Amniotic stem cell (primary cell): ENCODE data around the gene XRN2.

Experiments
- DNase-seq: peaks from one replicate; lab custom pipeline; 2025; lab: John Stamatoyannopoulos, UW

The XRN2 gene, protein sequence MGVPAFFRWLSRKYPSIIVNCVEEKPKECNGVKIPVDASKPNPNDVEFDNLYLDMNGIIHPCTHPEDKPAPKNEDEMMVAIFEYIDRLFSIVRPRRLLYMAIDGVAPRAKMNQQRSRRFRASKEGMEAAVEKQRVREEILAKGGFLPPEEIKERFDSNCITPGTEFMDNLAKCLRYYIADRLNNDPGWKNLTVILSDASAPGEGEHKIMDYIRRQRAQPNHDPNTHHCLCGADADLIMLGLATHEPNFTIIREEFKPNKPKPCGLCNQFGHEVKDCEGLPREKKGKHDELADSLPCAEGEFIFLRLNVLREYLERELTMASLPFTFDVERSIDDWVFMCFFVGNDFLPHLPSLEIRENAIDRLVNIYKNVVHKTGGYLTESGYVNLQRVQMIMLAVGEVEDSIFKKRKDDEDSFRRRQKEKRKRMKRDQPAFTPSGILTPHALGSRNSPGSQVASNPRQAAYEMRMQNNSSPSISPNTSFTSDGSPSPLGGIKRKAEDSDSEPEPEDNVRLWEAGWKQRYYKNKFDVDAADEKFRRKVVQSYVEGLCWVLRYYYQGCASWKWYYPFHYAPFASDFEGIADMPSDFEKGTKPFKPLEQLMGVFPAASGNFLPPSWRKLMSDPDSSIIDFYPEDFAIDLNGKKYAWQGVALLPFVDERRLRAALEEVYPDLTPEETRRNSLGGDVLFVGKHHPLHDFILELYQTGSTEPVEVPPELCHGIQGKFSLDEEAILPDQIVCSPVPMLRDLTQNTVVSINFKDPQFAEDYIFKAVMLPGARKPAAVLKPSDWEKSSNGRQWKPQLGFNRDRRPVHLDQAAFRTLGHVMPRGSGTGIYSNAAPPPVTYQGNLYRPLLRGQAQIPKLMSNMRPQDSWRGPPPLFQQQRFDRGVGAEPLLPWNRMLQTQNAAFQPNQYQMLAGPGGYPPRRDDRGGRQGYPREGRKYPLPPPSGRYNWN

DNA sequence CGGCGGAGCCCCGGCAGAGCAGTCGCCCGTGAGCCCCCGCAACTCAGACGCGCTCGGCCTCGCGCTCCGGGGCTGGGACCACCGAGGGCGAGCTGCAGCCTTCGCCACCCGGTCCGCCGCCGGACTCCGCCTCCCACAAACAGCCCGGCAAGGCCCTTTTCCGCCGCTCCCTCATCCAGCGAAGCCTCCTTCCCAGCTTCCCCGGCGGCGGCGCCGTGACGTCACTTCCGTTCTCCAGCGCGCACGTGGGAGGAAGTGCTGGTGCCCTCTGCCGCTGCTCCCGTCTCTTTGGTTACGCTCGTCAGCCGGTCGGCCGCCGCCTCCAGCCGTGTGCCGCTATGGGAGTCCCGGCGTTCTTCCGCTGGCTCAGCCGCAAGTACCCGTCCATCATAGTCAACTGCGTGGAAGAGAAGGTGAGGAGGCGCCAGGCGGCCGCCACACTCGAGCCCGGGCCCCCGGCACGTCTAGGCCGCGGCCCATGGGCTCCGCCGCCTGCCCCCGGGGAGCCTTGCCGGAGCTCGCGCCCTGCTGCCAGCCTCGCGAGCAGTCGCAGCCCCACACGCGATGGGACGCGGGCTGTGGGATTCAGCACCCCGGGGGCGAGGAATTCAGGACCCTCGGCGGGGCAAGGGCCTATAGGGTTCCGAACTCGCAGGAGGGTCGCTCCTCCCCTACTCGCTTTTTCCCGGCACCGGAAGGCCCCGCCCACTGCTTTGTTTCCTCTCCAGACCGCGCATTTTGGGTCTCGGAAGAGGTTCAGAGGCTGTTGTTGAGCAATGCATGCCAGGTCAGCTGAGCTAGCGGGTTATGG lies at the start of gene XRN2:
TSS of gene XRN2 (plus strand) at position 271 of the 811 bp plus-strand sequence. CDS start at position 339, 68 bp downstream.
- peak; percentile 94 for DNase-seq

DNA sequence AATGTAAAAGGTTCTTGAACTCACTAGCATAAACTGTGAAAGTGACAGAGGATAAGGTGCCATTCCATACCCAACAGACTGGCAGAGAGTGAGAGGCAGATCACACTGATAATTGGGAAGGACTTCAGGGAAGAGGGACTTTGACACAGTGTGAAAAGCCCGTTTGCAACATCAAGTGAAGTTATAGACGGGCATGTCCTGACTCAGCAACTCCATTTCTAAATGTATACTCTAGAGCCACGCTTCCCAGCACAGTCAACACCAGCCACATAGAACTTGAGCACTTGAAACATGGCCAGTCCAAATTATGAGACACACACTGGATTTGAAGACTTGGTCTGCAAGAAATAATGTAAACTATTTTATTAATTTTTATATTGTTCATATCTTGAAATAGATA lies 45.9 kb upstream of the XRN2 start:
- DNase-seq, result no peak

DNA sequence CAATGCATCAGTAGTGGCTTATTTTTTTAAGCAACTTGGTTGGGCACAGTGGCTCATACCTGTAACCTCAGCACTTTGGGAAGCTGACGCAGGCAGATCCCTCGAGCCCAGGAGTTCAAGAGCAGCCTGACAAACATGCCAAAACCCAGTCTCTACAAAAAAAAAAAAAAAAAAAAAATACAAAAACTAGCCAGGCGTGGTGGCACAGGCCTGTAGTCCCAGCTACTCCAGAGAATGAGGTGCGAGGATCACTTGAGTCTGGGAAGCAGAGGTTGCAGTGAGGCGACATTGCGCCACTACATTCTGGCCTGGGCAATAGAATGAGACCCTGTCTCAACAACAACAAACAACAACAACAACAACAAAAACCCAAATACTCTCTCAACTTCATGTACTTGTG lies 44.7 kb upstream of the XRN2 start:
- DNase-seq, result no peak

DNA sequence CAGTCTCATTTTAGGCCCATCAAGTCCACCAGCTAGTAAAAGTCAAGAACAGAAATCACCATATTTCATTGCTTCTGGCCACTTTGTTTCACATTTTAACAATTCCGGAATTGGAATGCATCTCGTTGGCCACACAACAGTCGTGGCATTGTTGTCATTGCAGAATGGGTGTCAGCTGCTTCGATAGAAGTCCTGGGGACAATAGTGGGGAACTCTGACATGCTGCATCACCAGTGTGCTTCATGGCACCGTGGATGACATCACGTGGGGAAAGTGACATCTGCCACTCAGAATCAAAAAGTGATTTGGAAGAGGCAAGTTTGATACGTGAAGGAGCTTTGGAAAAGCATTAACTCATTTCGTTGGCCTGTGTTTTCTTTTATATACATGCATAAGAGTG lies 43.8 kb upstream of the XRN2 start:
- no peak for DNase-seq

DNA sequence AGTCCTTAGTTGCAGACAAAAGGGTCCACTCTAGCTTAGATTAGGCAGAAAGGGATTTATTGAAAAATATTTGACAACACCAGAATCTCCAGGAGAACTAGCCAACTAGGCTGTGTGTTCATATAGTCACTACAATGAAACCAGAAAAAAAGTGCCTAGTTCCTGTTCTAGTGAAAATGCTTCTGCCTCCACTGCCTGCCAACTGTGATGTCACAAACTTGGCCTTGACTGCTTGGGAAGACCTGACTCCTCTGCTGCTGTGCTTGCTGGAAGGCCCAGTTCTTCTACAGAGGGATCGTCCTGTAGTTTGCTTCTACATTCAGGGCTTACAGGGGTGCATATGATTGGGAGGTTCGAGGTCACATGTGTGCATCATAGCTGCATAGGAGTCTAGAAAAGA lies 40.3 kb upstream of the XRN2 start:
- no peak for DNase-seq

DNA sequence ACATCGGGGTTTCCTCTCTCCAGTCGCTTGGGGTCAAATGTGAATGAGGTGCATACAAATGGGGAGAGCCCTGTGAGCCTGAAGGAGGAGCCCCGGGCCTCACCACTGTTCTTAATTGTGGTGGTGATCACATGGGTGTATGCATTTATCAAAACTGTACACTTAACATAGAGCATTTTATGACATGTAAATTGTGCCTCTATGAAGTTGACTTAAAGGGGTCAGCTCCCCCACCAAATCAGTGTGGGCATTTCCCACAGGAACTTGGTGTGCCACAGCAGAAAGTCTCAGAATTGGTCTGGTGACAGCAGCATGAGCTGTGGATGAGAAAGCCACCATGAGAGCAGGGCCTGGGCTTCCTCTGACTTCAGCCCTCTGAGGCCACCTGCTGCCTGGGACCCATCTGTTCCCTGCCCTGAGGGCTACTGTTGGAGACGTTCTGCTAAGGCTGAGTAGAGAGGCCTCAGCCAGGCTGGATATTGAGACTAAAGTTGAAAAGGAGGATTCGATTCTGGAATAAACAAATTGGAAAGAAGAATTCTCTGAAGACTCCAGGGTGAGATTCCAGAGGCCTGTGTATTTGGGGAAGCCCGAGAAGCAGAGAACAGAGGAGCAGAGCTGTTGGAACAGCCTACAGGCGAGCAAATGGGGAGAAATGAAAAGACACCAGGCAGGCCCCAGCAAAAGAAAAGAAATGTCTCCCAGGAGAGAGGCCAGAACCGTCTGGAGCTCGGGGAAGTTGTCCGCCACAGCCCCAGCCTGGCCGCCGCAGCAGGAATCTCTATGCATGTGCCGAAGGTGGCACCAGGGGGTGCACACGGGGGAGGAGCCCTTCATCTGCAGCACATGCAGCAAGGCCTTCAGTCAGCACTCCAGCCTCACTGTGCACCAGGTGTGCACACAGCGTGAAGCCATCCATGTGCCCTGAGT lies 37.6 kb upstream of the XRN2 start:
- DNase-seq, result no peak

DNA sequence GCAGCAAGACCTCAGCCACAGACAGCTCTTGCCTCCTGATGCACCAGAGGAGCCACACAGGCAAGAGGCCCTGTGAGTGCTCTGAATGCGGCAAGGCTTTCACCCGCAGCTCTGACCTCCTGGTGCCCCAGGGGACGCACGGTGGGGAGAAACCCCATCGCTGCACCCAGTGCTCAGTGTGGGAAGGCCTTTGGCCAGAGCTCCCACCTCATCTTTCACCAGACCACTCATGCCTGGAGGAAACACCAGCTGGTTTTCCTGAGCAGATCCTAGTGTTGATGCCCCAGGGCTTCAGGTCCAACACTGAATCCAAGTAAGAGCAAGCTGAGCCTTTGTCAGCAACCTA lies 37.0 kb upstream of the XRN2 start:
- no peak for DNase-seq

DNA sequence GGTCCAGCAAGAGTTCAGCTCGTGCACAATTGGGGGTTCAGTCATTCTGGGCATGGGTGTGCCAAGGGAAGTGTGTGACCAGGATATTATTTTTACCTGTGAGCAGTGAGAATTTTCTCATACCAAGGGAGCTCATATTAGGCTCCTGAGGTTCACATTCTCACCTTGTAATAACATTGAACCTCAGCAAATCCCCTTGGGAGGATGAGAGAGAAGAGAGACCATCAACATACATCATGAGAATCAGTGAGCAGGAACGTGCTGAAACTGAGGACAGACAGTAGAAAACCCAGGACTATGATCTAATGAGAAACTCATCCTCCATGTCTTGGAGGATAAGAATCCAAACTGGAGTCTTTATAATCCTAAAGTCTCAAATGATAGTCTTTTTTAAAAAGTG lies 33.4 kb upstream of the XRN2 start:
- DNase-seq, result no peak

DNA sequence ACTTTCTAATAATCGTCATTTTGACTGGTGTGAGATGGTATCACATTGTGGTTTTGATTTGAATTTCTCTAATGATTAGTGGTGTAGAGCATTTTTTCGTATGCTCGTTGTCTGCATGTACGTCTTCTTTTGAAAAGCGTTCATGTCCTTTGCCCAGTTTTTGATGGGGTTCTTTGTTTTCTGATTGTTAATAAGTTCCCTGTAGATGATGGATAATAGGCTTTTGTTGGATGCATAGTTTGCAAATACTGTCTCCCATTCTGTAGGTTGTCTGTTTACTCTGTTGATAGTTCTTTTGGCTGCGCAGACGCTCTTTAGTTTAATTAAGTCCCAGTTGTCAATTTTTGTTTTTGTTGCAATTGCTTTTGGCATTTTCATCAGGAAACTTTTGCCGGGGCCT lies 32.3 kb upstream of the XRN2 start:
- no peak for DNase-seq

DNA sequence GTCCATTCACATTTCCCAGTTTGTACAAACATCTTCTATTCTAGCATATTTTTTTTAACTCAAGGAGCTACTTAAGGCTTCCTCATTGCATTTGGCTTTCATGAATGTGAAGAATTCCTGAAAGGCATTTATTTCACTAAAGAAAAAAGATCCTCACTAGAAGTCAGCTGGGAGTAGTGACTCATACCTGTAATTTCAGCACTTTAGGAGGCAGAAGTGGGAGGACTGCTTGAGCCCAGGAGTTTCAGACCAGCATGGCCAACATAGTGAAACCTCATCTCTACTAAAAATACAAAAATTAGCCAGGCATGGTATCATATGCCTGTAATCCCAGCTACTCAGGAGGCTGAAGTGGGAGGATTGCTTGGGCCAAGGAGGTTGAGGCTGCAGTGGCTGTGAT lies 30.9 kb upstream of the XRN2 start:
- DNase-seq, result no peak

DNA sequence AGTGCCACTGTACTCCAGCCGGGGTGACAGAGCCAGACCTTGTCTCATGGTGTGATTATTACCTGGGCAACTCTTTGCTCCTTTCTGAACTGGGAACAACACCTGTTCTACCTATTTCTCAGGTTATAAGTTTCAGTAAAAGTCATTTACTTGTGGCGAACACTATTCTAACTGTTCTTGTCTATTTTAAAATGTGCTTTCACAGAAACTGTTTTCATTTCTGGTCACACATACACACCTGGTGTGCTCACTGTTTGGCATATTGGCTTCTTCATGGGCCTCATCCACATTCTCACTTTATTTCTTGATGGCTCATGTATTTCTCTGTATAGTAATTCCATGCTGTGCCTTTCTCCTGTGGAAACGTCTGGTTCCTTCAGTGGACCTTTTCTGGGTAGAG lies 30.5 kb upstream of the XRN2 start:
- no peak for DNase-seq

DNA sequence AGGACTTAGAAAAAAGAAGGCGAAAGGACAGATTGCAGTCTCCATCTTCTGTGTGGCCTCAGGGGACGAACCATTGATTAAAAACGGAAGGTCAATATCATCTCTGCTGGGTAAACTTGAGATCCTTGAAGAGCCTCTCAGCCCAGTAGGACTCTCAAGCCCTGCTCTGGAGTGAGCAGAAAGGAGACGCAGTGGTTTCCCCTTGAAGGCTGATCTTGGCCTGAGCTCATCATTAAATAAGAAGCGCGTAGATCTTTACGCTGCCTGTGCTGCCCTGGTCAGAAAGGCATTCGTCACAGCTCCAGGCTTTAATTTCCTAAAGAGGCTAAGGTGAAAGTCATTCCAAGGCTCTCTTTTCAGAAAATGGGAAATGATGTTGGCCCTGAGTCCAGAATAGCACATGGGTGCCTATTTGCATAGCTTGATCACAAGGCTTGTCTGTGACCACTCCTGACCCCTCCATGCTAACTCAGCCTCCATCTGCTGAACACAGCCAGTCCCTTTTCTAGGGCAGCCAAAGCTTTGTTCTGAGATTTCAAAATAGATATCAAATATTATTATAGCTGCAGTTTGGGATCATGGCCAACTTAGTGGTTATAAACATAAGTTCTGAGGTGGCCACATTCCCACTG lies 29.3 kb upstream of the XRN2 start:
- DNase-seq, result no peak

DNA sequence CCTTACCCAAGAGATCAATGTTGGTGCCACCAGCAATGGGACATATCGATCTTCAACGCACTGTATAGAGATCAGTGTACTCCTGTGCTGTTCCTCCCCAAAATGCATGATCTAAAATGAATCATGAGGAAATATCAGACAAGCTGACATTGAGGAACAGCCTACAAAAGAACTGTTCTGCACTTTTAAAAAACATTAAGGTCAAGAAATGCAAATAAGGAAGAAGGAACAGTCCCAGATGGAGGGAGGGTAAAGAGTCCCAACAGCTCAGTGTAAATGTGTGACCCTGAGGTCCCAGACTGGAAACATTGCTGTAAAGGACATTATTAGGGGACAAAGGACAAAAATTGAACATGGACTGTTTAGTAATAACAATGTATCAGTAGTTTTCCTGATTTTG lies 24.3 kb upstream of the XRN2 start:
- DNase-seq, result no peak

DNA sequence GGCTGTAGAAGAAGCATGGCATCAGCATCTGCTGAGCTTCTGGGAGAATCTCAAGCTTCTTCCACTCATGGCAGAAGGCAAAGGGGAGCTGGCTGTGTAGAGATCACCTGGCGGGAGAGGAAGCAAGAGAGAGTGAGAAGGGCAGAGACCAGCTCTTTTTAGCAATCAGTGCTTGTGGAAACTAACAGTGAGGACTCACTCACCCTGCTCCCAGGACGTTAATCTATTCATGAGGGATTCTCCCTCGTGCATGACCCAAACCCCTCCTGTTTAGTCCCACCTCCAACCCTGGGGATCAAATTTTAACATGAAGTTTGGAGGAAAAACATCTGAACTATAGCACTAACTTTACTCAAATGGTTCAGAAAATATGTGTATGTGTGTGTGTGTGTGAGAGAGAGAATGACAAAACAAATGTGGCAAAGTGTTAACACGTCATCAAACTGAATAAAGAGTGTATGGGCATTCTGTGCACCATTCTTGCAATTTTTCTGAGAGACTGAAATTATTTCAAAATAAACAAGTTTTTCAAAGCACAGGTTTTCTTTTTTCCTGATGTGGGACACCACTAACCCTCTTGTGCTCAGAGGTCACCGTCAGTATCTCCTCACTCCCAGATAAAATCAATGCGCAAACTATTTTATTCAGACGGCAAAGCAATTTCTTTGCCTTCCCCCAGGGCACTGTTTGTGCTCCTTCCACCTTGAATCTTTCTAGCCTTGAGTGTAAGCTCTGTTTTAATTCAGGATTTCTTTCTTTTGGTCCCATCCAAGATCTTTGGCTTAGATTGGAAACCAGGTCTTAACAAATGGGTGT lies 23.2 kb upstream of the XRN2 start:
- DNase-seq, result no peak

DNA sequence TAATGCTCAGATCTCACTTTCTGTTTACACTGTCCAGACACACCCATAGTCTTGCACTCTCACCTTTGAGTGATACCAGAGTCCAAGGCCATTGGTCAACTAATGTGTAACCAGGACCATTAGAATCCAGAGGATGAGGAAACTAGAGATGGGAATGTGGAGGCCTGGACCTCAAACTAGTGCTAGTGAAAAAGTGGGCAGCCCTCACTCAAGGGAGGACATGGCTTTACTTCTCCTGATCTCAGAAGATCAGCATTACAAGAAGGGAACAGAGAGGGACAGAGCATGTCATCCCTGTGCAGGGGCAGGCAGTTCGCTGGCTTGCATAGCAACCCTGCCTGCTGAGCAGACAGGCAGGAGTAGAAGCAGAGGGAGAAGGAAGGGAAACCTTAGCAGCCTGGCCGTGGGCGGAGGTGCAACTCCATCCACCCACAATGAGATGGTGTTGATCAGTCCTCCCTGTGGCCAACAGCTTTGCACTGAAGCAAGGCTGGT lies 22.6 kb upstream of the XRN2 start:
- no peak for DNase-seq

DNA sequence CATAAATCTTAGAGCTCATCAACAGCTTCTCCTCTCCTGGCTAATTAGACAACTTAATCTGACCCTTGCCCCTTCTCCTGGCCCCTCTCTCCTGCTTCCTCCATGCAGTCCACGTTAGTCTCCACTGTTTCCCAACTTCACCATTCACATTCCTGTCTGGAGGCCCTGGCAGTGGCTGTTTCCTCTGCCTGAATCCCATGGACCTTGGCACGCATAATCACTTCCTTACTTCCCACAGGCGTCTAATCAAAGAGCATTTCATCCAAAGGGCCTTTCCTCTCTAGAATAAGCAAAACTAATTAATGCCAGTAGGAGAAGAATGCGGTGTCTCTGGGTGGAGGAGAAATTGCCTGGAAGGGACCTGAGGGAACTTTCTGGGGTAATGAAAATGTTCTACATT lies 16.4 kb upstream of the XRN2 start:
- no peak for DNase-seq

DNA sequence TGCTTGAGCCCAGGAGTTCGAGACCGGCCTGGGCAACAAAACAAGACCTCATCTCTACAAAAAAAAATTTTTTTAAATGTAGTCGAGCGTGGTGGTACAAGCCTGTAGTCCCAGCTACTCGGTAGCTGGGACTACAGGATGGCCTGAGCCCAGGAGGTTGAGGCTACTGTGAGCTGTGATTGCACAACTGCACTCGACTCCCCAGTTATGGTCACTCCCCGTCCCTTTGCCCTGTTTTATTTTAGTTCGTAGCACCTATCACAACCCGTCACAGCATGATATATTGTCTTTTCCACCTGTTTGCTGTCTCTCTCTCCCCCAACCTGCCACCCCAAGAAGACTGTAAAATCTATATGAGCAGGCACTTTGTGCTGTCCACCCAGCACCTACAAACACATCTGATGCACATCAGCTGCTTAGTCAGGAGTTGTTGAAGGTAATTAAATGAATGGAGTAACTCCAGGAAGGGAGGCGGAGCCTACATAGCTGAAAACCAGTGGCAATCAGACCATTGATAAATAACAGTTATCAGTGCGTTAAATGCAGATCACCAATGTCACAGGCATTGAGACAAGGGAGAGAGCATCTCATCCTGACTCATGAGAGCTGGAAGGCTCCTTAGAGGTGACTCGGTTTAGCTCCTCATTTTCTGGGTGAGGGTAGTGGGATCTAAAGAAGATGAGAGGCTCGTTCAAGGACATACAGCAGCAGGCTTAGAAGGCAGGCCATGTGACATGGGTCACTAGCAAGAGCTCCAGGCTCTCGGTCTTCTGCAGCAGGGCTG lies 14.4 kb upstream of the XRN2 start:
- DNase-seq, result no peak

DNA sequence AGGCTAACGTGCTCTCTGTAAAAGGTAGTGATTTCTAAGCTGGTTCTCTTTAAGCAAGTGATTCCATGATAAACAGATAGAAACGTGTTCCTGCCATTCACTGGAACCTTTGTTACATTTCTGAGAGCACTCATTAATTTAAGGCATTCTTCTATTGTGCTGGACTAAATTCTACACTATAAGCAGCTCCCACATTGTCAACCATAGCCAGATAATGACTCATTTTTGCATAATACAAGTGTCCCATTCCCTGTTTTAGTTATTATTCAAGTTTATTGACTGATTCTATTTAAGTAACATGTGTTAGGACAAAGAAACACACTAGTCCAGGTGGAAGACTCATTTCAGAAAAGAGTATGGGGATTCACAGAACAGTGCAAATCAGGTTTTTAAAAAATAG lies 13.5 kb upstream of the XRN2 start:
- DNase-seq, result no peak

DNA sequence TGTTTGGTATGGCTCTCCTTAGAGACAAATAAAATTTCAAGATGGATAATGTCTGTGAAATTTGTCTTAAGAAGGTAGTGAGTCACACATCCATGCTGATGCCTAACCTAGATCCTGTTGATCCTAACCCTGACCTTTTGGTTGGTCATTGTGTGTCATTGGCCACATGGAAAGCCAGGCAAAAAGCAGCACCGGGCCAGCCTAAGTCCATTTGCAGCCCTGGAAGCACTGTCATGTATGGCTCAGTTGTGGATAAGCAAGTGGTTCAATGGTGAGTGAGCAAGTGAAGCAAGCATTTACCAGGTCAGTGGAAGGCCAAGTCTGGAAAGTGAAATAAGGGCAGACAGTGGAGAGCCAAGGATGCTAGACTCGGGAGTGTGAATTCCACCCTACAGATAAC lies 12.1 kb upstream of the XRN2 start:
- DNase-seq, result no peak
